A204.1 (cell line): ENCODE results near the gene SH3YL1.

Experiments
- FAIRE-seq: peaks from 2 replicates; lab custom pipeline; 2012; peaks lifted over from hg19 to GRCh38; lab: Jason Lieb, UNC

Gene SH3YL1

GRCh38 chr2:256094-256493 is 7.7 kb downstream of the SH3YL1 start:
- FAIRE-seq, result no peak

GRCh38 chr2:255195-255594 is 8.6 kb downstream of the SH3YL1 start:
- FAIRE-seq, result no peak

GRCh38 chr2:254241-254640 is 9.6 kb downstream of the SH3YL1 start:
- FAIRE-seq, result no peak

- no peak for FAIRE-seq
These were observed 10.6 kb downstream of the SH3YL1 start for GRCh38 chr2:253202-253638.

- no peak for FAIRE-seq
These were observed 11.7 kb downstream of the SH3YL1 start for GRCh38 chr2:252001-252602.

- no peak for FAIRE-seq
These were observed 14.2 kb downstream of the SH3YL1 start for GRCh38 chr2:249538-250042.

- no peak for FAIRE-seq
These were observed 15.1 kb downstream of the SH3YL1 start for GRCh38 chr2:248724-249123.

GRCh38 chr2:246489-247144 is 17.2 kb downstream of the SH3YL1 start:
- FAIRE-seq, result no peak

GRCh38 chr2:244547-244946 is 19.3 kb downstream of the SH3YL1 start:
- FAIRE-seq, result no peak

- FAIRE-seq, result no peak
These were observed 25.0 kb downstream of the SH3YL1 start for GRCh38 chr2:238869-239268.

- no peak for FAIRE-seq
These were observed 25.4 kb downstream of the SH3YL1 start for GRCh38 chr2:238431-238830.

GRCh38 chr2:237878-238277 is 26.0 kb downstream of the SH3YL1 start:
- FAIRE-seq, result no peak

- FAIRE-seq, result no peak
These were observed 26.8 kb downstream of the SH3YL1 start for GRCh38 chr2:236993-237539.

- FAIRE-seq, result no peak
These were observed 29.4 kb downstream of the SH3YL1 start for GRCh38 chr2:234421-234820.

GRCh38 chr2:233030-233429 is 30.8 kb downstream of the SH3YL1 start:
- FAIRE-seq, result no peak

GRCh38 chr2:231521-232185 is 32.2 kb downstream of the SH3YL1 start:
- FAIRE-seq, result no peak

GRCh38 chr2:228518-229278 is 35.1 kb downstream of the SH3YL1 start:
- no peak for FAIRE-seq

GRCh38 chr2:228115-228514 is 35.7 kb downstream of the SH3YL1 start:
- no peak for FAIRE-seq

- no peak for FAIRE-seq
These were observed 39.7 kb downstream of the SH3YL1 start for GRCh38 chr2:223971-224760.

- FAIRE-seq, result no peak
These were observed 40.4 kb downstream of the SH3YL1 start for GRCh38 chr2:223451-223850.

- FAIRE-seq, result no peak
These were observed 47.8 kb downstream of the SH3YL1 start for GRCh38 chr2:216068-216467.
